ENCODE results near the gene STAT5B.

STAT5B gene

DNA sequence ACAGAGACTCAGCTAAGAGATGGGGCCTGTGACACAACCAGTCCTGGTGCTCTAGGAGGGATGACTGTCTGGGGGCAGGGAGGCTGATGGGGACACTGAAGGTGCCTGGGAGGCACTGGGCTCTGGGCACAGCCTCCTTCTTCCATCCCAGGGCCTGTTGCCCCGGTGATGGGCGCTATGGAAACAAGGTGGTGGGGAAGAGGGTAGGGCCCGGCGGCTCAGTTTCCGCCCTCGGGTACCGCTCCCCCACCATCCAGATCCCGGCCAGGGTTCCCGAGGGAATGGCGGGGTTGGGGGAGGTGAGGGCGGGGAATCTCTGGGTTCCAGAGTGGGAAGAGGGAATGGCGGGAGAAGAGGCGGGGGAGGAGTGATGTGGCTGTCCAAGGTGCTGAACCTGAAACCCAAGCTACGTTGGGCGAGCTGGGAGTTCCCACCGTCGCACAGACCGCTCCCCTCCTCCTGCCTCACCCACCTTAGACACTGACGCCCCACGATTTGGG lies 96.2 kb downstream of the STAT5B start:
- no peak for DNase-seq (ENCODE audit: low read depth)

DNA sequence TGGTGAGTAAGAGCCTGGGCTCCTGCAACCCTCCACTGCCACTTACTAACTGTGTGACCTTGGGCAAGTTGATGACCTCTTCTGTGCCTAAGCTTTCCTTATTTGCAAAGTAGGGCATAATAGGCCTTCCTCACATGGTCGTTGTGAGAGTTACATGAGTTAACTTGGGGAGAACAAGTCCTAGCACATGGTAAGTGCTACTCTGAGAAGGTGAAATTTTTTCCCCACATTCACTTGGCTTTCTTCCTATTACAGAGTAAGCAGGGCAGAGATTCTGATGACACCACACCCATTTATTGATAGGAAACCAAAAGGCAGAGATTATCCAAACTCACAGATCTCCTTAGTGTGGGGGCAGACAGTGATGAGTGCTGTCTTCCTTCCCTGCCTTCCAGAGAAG lies 96.9 kb downstream of the STAT5B start:
- no peak for DNase-seq (ENCODE audit: low read depth)

DNA sequence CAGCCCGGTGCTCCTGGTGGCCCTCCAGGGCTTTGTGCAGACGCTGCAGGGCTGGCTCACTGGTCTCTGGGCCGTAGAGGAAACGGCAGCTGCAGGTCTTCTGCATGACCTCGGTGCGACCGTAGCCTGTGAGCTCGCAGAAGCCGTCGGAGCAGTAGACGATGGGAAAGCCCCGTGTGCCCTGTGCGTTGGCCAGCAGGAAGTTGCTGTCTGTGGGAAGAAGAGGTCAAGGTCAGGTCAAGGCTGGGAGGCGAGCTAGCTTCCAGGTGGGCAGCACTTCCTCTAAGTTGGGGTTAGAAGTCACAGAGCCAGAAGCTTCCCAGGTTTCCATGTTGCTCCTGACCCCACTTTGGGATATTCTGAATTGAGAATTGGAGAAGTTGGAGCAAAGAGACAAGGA lies 97.4 kb downstream of the STAT5B start:
- DNase-seq (ENCODE audit: low read depth), result no peak

DNA sequence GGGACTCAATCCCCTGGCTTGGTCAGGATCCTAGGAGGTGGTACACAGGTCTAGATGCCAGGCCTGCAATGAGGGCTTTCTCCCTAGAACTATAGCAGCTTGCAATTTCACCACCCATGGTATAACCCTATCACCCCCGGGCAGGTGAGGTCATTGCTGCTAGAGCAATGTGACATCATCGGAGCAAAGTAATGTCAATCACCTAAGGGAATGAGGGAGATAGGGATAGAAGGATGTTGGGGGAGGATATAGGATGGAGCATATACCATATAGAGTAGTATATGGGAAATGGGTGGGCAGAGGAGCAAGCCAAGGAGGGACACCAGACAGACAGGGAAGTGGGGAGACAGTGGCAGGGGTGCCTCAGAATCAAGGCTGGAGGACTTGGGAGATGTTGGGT lies 98.5 kb downstream of the STAT5B start:
- DNase-seq (ENCODE audit: low read depth), result no peak

GRCh38 chr17:42174126-42174783 lies 101.9 kb downstream of the STAT5B start:
- DNase-seq (ENCODE audit: low read depth), result no peak

- no peak for DNase-seq (ENCODE audit: low read depth)
Measured at GRCh38 chr17:42171831-42172230, 104.4 kb downstream of the STAT5B start.

- no peak for DNase-seq (ENCODE audit: low read depth)
Measured at GRCh38 chr17:42169351-42169750, 106.8 kb downstream of the STAT5B start.

DNA sequence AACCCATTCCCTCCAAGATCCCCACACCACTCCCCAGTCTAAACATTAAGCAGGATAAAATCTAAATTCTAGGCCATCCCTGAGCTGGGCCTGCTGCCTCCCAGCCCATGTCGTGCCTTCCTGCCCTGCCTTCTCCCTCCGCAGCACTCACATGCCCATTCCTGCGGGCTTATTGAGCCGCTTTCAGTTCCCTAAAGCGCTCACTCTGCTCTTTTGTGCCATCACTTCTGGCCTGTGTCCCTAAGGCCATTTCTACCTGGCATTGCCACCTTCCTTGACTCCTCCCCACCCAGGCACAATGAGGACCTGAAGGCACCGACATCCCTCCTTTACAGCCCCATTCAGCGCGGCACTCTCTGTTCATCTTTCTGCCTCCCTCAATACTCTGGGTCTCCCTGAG lies 108.4 kb downstream of the STAT5B start:
- DNase-seq (ENCODE audit: low read depth), result no peak

DNA sequence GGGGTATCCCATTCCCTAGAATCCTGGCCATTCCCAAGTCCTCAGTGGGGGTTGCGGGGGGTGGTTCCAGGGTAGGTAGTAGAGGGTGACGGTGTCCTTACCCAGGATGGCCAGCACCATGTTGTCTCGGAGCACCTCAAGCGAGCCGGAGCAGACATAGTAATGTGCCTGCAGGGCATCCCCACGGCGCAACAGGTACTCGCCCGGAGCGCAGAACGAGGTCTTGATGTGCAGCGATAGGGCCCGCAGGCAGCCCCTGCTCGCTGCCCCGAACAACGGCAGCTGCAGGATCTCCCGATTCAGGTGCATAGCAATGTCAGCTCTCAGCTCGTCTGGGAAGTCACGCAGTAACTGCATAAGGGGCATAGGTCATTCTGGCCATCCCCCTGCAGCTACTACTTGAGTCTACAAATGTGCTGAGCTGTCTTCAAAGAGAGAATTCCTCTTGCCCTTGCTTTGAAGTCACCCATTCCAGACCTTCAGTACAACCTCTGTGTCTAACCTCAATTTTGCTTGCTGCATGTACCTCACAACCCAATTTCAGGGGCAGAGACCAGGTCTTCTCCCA lies 109.9 kb downstream of the STAT5B start:
- no peak for DNase-seq (ENCODE audit: low read depth)

DNA sequence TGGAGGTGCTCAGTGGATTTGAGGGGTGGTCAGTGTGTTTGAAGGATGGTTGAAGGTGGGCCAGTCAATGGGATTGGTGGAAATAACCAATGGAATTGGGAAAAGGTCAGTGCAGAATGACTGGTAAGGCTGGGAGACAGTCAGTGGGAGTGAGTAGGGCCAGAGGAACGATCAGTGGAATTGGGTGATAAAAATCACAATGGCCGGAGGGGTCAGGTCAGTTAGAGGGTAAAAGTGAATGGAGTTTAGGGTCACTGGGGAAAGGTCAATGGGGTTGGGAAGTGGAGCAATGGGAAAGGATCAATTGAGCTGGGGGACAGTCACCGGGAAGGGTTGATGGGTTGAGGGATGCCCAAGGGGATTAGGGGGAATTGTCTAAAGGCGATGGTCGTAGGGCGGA lies 110.4 kb downstream of the STAT5B start:
- DNase-seq (ENCODE audit: low read depth), result no peak

DNA sequence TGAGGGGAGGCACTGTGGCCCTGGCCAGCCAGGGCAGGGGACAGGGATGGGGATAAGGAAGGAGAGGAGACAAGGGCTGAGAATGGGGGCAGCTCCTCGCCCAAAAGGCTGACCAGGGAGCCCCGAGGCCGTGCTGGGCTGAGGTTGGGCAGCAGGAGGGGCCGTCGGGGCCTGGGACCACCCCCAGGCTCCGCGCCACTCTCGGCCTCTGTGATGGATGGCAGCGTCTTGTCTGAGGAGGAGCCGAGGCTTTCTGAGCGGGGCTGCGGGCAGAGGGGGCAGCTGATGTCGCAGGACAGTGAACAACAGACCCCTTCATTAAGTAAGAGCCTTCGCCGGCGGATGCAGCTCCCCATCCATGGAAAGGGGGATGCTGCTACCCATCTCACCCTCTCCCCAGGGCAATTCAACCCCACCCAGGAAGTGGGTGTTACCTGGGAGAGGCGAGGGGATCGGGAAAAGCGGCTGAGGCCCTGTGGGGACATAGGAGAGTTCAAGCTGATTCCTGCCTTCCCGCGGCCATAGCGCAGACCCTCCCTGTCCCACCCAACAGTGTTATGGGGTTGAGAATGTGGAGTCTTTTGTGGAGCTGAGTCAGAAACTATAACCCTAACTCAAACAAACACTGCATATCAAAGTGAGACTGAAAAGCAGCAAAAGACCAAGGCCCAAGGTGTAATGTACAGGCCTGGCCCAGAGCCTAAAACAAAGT lies 112.3 kb downstream of the STAT5B start:
- DNase-seq (ENCODE audit: low read depth), result no peak

- no peak for DNase-seq (ENCODE audit: low read depth)
Measured at GRCh38 chr17:42163113-42163512, 113.1 kb downstream of the STAT5B start.

- no peak for DNase-seq (ENCODE audit: low read depth)
Measured at GRCh38 chr17:42160531-42160910, 115.7 kb downstream of the STAT5B start.

- no peak for DNase-seq (ENCODE audit: low read depth)
Measured at GRCh38 chr17:42159796-42160530, 116.2 kb downstream of the STAT5B start.

GRCh38 chr17:42155614-42156045 lies 120.6 kb downstream of the STAT5B start:
- no peak for DNase-seq (ENCODE audit: low read depth)

DNA sequence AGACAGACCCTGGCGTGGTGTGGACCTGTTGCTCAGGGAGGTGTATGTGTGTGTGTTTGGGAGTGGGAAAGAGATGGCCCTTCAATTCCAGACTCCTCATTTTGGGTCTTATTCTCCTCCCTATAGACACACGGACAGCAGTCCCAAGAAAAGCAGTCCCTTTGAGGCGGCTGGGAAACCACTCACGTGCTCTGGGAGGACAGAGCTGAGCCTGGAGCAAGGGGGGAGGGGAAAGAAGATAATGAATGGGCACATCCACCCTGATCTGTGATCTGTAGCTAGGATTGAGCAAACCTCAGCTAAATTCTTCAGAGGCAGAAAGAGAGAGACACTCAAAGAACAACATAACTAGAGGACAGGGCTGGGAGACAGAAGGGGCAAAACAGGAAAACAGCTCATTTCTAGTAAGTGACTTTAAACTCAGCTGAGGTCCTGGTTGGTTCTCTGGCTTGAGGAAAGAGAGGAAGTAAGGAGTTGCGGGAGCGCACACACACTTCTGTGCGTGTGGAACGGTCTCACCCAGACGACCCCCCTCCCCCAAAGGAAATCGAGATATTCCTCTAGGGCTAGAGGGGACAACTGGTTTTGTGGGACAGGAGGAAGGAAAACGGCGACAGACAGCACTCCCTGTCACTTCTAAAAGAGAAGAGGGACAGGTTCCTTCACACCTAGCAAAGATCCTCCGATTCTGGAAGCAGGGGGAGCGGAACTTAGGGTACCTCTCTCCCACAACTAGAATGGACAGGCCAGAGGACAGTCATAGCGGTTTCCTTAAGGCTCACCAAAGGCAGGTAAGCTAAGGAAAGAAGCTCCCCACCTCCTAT lies 122.1 kb downstream of the STAT5B start:
- no peak for DNase-seq (ENCODE audit: low read depth)
